Erythroblast (primary cell): ENCODE measurements around the gene JOSD2.
A peak's percentile ranks its signal among the peaks of the same experiment; 100 is the strongest.

Experiments
- GATA1 ChIP-seq: IDR thresholded peaks from 2 replicates; pipeline ENCODE4 v1.6.1; 2011; ENCODE audit warnings: low read depth, mild to moderate bottlenecking, control low read depth, low read length, moderate library complexity
- POLR2A ChIP-seq: IDR thresholded peaks from 2 replicates; pipeline ENCODE4 v1.6.1; 2011; ENCODE audit warnings: mild to moderate bottlenecking, low read length

GRCh38 chr19:50511069-50511822, at the start of gene JOSD2:
- TF ChIP-seq POLR2A (peak; percentile 69), GATA1 (no peak)
